Right lobe of liver (tissue), 4 donors: ENCODE results near the gene PCBD1.

Source experiments
- CTCF ChIP-seq, 4 donors: fragments of 200-600 bp in 3 of 4; fragments of 450-650 bp in 1 of 4; IDR thresholded peaks; one replicate each; pipeline versions ENCODE4 v1.5.1 to v1.8.0; 2016 to 2022; ENCODE audit warnings: antibody characterized with exemption in 4 of 4, mild to moderate bottlenecking in 2 of 4
- POLR2A ChIP-seq: fragments of 450-650 bp; IDR thresholded peaks from one replicate; pipeline ENCODE4 v1.6.1; 2017; ENCODE audit warnings: antibody characterized with exemption, mild to moderate bottlenecking
- donor health status: DM: no; HTN: no; CAD: no.
- donor health status: DM: no; HTN: no; CAD: no.
- donor health status: DM: no; HTN: yes; CAD: no.

DNA sequence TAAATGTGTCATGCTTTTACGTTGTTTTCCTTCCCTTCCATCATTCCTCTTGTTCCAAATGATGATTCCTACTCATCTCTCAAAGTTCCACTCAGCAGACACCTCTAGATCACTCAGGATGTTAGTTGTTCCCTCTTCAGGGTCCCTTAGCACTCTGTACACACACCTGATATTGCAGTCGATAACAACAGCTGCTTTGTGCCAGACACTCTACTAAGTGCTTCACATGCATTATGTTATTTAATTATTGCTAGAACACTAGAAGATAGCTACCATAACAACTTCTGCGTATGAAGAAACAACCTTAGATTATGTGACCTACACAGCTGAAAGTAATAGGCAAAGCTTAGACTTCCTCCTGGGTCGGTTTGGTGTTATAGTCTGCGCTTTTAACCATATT is 29.6 kb downstream of the PCBD1 start:
- no peak for TF ChIP-seq CTCF (IDR thresholded peaks at IDR 0.05)
- TF ChIP-seq POLR2A = no peak
